ENCODE results near the gene GPSM3.
A peak's percentile ranks its signal among the peaks of the same experiment; 100 is the strongest.
"Not testable (repeated sequence)": the region's sequence is repeated elsewhere in the genome, so short reads cannot be mapped to it uniquely, and the experiment has no call there.

Gene GPSM3

DNA sequence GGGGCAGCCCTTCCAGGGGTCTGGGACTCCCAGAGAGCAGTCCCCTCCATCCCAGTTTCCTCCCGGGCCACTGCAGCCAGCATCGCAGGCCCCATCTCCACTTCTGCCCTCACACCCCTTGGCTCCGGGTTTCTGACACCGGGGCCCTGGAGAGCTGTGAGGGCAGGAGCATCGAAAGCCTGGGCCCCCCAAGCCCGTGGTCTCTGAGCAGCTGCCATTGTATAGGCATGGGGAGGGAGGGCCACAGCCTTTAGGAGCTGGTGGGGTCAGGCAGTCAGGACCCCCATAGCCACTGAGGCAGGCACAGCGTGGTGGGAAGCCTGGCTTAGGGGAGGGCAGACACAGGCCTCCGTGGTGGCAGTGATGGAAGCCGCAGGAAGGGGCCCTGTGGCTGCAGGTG, 9.7 kb upstream of the GPSM3 start:
- no peak for DNase-seq (ENCODE audit: low read depth)

DNA sequence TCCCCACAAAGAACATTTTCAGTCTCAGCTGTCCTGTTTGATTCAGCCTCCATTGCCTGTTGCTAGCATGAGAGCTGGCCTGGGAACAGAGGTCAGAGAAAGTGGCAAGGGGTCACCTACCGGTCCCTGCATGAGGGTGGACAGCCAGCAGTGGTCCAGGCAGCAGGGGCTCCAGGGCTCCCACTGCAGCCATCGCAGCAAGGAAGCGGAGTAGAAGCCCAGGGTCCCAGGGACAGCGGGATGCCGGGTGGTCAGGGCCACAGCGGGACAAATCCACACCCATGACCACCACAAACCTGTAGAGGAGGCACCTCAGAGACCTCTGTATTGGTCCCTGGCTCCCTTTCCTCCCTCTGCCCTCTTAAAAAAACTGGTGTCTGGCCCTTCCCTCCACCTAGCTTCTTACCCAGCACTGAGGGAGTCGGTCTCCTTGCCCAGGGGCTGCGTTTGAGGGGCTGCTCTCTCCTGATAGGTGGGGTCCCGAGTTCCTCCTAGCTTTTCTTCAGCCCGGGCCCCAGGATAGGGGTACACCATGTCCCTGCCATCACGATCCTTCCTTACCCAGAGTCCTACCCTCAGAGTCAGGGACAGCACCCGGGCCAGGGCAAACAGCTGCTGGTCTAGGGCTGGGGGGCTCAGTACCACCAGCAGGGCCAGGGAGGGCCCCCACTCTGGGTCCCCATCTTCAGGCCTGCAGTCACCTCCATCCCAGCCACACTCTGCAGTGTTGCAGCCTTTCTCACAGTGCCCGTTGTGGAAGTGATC, 8.4 kb upstream of the GPSM3 start:
- no peak for DNase-seq (ENCODE audit: low read depth)

DNA sequence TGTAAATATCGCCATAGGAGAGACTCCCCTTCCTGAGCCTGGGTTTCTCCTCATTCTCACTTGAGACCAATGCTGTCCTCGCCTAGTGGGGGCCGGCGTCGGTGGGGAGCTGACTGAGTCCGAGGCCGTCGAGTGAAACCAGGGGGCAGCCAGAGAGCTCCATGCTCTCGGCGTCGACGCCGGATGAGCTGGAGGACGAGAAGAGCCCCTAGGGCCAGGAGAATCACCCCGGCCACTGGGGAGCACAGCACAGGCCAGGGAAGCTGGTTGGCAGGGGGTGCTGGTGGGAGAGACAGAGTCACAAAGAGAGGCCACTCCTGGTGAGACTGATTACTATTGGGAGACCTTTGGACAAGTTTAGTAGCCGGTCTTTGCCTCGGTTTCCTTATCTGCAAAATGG, 6.4 kb upstream of the GPSM3 start:
- no peak for DNase-seq (ENCODE audit: low read depth)

DNA sequence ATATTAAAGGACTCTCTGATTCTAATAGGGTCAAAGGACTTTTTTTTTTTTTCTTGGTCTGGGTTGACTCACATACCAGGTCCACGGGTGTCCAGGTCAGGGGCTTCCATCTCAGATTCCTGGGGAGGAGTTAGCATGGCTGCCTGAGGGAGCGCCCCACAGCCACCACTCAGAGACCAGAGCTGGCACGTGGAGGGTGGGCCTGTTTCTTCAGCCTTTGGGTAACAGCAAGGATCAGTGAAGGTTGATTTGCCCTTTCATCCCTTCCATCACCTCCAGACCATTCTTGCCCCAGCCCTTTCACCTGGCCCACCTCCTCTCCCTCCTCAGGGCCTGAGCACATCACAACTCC, 5.9 kb upstream of the GPSM3 start:
- DNase-seq (ENCODE audit: low read depth): no peak

DNA sequence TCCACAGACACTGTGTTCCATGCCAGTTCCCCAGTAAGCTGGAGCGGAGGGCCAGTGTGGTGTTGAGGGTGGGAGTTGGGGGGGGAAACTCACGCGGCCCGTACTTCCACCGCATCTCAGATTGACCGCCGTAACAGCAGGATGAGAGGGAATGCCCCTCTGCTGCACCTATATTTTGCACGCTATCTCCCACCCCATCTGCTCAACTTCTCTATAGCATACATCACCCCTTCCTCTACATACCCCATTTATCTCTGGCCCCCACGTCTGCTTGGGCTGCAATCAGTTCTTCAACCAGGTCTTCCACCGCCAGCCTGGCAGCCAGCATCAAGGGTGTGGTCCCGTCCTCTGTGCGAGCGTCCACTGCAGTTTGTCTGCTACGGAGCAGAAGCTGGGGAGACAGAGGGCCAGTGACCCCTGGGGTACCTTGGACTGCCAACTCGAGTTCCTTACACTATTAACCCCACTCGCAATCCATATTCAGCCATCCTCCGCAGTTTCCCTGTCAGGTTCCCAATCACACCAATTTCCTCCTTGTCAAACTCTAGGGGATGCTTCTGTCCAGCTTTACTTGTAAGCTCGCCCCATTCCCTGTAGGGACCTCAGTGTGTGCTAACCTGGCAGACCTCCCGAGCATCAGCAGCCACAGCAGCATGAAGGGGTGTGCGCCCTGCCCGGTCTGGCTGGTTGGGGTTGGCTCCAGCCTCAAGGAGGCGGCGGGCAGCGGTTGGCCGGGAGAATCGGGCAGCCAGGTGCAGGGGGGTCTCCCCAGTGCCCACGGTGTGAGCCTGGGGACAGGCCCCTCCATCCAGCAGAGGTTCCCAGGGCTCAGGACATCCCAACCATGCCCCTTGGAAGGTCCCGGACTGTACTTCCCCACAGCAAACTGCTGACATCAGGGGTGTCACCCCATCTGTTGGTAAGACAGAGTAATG, 4.5 kb upstream of the GPSM3 start:
- DNase-seq (ENCODE audit: low read depth): no peak

DNA sequence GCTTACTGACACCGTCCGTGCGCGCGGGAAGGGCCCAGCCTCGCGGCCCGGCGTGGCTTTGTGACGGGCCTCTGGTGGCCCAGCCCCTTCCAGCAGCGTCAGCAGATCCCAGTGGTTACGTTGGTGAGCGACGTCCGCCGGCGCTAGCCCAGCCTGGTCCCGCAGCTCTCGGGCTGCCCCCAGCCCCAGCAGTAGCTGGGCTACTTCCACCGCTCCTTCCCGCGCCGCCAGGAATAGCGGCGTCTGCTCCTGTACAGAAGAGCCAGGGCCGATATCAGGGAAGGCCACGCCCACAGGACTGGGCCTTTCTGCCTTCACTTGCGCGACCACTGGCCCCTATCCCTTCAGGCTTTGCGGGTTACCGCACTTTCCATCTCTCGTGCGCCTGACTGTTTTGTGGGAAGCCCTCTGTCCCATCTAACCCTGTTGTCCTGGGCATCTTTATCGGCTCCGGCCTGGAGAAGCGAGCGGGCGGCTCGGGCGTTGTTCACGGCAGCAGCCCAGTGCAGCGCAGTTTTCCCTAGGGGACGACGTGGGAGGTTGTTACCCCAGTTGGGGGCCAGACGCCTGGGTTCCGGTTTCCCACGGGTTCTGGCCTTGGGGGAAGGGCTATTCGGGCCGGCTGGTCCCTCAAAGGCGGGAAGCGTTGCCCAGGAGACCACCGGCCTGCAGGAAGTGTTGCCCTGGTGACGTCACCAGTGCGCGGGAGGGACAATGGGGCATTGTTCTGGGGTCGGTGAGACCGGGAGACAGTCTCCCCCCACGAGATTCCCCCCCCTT, 3.6 kb upstream of the GPSM3 start:
- DNase-seq (ENCODE audit: low read depth): no peak

DNA sequence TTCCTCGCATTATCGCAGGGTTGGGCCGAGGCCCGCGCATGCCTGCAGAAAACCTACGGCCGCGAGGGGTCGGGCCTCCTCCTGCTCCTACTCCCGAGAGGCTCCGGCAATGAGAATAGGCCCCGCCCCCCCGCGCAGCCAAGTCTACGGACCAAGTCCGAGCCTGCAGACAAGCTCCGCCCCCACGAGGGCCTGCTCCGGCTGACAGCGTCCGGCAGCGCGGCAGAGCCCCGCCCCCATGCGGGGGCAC, 3.1 kb upstream of the GPSM3 start:
- DNase-seq (ENCODE audit: low read depth): peak; percentile 99

DNA sequence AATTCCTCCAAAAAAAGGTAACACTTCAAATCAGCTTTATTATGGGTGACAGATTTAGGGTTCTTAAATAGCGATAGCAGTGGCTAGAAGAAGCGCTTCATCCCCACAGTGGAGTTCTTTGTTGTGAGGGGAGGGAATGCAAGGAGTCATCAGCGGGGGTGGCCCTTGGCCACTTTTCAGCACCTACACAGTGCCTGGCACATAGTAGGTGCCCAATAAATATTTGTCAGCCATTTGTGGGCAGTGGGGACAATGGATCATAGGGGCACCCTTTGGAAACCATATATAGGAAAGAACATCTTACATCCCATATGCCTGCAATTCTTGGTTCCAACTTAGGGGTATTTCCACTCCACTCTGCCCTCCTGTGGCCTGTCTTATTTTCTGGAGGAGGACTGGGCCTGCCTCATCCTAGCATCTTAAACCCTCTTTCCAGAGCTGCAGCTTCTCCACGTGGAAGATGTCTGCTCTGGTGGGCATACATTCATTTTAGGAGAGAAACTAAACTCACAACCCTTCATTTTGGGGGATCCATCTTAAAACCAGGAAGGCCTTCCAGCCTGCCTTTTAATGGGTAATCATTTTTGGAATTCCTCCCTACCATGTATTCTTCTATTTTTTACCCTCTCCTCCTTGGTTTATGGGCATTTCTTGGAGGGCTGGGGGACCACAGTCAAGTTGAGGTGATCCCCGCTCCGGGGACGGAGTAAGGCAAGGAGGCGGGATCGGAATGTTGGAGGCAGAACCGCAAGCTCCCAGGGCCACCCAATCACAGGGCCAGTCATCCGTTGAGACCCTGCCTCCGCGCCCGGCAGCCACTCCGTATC, 2.6 kb upstream of the GPSM3 start:
- DNase-seq (ENCODE audit: low read depth): no peak

DNA sequence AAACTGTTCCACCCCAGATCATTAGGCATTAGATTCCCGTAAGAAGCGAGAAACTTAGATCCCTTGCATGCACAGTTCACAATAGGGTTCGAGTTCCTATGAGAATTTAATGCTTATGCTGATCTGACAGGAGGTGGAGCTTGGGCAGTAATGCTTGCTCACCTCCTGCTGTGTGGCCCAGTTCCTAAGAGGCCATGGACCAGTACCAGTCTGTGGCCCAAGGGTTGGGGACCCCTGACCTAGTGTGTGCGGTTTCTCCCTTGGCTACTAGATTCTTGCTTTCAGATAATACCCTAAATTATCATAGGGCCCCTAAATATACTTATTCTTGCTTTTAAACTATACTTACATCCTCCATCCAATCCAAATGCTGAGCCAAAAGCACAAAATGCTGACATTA, 1.9 kb upstream of the GPSM3 start:
- DNase-seq (ENCODE audit: low read depth): no peak

DNA sequence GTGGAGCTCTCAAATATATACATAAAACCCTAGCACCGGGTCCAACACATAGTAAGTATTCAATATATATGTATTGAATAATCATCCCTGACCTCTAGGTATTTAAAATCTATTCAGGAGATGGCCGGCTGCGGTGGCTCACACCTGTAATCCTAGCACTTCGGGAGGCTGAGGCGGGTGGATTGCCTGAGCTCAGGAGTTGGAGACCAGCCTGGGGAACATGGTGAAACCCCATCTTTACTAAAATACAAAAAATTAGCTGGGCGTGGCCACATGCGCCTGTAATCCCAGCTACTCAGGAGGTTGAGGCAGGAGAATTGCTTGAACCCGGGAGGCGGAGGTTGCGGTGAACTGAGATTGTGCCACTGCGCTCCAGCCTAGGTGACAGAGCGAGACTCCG, 653 bp upstream of the GPSM3 start:
- not testable (repeated sequence) for DNase-seq (ENCODE audit: low read depth)

DNA sequence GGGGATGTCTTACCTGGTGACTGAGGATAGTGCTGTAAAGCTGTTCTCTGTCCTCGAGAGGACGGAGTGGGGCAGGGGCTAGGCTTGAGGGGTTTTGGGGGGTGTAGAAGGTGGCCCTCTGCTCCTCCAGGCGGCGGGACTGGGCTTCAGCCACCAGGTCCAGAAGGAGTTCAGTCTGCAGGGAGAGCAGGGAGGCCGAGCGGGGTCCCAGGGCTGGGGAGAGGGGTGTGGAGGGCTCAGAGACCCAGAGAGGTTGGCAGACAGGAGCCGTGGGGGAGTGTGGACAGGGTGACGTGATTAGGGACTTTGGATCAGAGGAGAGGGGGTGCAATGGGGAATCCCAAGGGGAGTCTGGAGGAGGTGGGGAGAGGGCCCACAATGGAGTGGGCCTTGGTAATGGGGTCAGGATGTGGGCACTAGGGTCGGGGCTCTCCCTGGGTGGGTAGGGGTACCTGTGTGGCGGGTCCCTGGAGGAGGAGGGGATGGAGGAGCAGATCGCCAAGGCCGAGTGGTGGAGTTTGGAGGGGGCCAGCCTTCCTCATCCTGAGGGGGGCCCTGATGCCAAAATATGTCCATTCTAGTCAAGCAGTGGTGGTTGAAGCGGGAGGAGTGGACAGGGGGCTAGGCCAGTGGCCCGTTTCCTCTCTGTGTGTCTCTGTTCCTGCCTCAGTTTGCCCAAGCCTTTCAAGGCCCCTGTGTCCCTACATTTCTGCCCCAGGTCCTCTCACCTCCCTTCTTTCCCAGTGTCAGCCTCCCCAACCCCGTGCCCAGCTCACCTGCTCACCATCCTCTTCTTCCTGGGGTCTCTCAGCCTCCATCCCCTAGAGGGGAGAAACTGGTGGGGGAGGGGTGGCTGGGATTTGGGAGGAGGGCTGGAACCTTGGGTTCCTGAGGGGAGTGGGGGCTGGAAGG, 491 bp downstream of the GPSM3 start:
- DNase-seq (ENCODE audit: low read depth): no peak

DNA sequence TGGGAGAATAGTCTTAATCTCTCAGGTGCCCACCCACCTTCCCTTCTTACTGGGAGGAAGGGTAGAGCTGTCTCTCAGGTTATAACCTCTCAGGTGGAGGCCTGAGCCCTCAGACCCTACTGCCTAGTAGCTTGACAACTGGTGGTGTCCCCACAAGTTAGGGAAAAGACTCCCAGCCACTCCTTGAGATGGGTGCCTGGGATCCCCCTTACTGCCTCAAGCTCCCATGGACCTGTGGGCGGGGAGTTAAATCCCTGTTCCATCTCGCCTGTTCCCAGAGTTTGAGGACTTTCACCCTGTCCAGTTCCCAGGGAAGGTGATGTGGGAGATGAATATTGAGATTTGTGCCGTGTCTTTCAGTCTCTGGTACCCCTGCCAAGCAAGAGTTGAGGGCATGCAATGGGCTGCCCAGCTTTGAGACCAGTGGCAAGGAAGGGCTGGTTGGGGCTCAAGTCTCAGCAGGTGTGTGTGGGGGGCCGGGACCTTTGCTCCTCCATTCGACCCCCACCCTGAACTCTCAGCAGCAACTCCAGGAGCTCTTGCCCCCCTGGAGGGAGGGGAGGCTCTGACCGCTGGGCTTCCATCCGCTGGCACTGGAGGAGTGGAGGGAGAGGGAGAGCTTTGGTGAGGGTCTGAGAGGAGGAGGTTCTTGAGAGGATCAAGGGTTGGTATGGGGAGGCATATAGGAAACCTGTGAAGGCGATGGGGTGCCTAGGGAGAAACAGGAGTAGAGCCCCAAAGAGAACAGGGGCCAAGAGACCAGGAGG, 1.3 kb downstream of the GPSM3 start:
- DNase-seq (ENCODE audit: low read depth): no peak

DNA sequence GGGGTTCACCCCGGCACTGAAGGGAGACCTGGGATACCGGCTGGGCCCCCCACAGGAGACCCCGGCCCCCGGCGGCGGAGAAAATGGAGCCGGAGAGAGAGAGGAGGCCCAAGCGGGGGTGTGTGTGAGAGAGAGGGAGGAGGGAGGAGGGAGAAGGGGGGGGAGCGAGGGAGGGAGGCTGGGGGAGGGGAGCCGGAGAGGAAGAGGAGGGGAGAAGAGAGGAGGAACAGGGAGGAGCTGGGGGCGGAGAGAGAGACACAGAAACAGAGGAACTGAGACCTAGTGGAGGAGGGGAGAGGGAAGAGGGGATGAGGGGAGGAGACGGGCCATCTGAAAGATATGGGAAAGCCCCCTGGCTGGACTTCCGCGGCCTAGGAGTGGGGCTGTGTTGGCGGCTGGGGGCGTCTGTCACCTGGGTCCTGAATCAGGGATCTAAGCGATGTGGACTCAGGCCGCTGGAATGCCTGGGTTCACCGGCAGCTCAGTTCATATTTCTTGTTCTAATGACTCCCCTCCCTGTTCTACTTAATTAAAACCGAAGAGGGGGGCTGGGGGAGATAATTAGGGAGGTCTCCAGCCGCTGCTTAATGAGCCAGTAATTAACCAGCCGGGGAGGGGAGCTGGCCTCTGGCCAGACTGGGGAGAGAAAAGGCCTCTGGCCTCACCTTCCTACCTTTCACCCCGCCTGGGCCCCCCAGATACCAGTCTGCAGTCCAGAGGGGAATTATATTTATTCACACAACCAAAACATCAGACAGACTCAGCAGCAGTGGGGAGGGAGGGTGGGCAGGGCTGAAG, 2.2 kb downstream of the GPSM3 start, which contains the start of gene PBX2:
Gene PBX2 (minus strand): TSS at position 149 of the 798 bp plus-strand sequence. CDS start 287 bp downstream, outside the sequence.
- DNase-seq (ENCODE audit: low read depth): peak; percentile 75

DNA sequence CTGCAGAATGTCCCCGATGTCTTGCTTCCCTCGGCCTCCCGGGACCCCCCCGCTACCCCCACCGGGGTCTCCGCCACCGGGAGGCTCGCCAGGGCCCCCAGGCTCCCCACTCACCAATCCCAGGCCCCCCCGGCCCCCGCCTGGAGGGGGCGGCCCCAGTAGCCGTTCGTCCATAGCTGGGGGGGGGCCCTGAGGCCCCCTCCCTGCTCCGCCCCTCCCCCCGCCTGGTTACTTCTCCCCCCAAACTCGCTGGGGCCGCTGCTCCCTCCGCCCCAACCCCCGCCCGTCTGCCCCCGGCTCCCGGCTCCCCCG, 2.7 kb downstream of the GPSM3 start:
- no peak for DNase-seq (ENCODE audit: low read depth)

DNA sequence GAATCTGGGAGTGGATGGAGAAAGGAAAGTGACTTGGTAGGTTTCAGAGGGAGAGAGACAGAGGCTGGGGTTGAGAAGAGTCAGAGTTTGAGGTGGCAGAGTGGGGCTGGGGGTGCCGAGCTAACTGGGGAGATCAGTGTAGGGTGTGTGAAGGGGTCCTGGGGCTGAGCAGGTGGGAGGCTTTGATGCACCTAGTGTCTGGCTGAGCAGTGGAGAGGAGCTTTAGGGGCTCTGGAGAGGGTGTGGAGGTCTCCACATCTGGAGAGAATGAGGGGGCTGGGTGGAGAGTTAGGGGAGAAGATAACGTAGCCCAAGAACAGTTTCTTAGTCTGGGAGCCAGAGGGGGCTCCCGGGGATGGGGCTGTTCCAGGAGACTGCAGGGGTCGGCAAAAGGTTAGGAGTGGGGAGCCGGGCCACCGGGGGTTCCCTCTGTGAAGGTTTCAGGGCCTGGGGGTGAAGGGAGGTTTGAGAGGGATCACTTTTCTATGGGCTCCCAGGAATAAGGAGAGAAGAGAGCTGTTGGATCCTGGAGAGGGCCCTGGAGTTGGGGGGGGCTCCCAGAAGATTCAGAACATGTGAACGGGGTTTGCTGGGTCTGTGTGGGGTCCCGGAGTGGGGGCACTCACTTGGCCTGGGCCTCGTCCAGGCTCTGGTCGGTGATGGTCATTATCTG, 3.2 kb downstream of the GPSM3 start:
- DNase-seq (ENCODE audit: low read depth): no peak

DNA sequence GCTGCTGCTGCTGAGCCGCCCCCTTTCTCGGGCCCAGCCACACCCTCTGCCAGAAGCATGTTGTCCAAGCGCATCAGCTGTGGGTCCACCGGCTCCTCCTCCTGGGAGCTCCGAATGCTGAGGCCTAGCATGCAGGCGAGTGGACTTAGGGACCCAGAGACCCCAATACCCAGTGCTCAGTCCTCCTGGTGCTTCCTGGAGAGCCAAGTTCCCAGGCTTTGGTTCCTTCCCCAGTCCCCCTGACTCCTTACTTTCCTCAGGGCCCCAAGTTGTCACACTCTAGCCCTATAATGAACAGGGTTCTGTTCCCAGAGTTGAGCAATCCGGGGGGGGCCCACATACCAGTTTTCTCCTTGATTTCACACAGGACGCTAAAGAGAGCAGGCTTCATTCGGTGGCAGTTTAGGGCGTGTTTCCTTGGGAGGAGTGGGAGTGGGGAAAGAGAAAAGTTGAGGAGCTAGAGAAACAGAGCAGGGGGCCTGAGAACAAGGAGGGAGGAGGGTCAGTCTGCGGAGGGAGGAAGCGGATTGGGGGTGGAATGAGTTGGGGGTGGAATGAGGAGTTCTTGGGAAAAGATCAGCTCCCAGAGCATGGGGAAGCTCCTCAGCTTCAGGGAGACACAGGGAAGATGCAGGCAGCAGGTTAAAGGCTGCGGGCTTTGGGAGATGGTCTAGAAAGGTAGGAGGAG, 3.9 kb downstream of the GPSM3 start:
- DNase-seq (ENCODE audit: low read depth): no peak

DNA sequence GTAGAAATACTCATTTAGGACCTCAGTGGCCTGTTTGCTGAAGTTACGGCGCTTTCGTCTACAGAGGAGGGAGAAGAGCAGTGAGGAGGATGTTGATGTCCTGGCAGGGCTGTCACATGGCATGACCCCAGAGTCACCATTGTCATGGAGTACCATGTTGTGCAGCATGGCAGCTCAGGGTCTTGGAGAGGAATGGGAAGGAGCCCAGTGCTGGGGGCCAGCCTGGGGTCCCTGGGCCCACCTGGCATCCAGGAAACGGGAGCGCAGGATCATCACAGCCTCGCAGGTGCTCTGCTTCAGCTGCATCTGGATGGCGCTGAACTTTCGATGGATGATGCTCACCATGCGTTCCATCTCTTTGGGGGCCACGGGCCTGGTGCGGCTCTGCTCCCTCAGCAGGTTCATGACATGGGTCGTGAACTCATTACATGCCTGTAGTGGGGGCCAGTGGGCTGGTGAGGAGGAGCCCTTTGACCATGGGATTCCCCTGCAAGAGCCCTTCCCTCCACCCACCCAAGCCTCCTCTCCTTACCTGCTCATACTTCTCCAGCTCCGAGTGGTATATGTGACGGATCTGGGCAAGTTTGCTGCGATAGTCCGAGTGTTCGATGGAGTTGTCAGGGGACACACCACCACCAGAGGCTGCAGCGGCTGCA, 4.6 kb downstream of the GPSM3 start:
- not testable (repeated sequence) for DNase-seq (ENCODE audit: low read depth)

Data from HS-27A (cell line).